ENCODE results near the gene COL18A1.

The COL18A1 gene

GRCh38 chr21:45477176-45478114 is 72.5 kb downstream of the COL18A1 start:
- H3K4me1 ChIP-seq, result no peaks in the 10 kb centered on the region
- no peaks in the 10 kb centered on the region for H3K9me3 ChIP-seq
- DNase-seq (ENCODE audit: low spot score in 2 of 2), result no peak
- H3K27me3 ChIP-seq (ENCODE audit: low read depth), result no peaks in the 10 kb centered on the region
- peaks cover 7% of the 10 kb centered on the region for H3K36me3 ChIP-seq (replicated peaks)
- in situ Hi-C loops (cut with MboI; ENCODE audit: low sequenced_read_pairs), result no loop called here
- no peak overlapping the region for H3K4me3 ChIP-seq

- H3K36me3 ChIP-seq (replicated peaks), result peaks cover 7% of the 10 kb centered on the region
- H3K4me3 ChIP-seq, result no peak overlapping the region
These were observed 73.3 kb downstream of the COL18A1 start for GRCh38 chr21:45478115-45478801.

GRCh38 chr21:45478816-45479669 is 74.1 kb downstream of the COL18A1 start:
- peaks cover 7% of the 10 kb centered on the region for H3K36me3 ChIP-seq (replicated peaks)
- H3K4me3 ChIP-seq, result no peak overlapping the region
- no peaks in the 10 kb centered on the region for H3K9me3 ChIP-seq
- no peak for DNase-seq (ENCODE audit: low spot score in 2 of 2)
- no peaks in the 10 kb centered on the region for H3K4me1 ChIP-seq
- in situ Hi-C loops (cut with MboI; ENCODE audit: low sequenced_read_pairs), result no loop called here
- no peaks in the 10 kb centered on the region for H3K27me3 ChIP-seq (ENCODE audit: low read depth)

More at GRCh38 chr21:45478115-45478801, 73.3 kb downstream of the COL18A1 start:
- Histone ChIP-seq H3K27me3 (ENCODE audit: low read depth) (no peaks in the 10 kb centered on the region), H3K4me1 (no peaks in the 10 kb centered on the region), H3K9me3 (no peaks in the 10 kb centered on the region)
- DNase-seq (ENCODE audit: low spot score in 2 of 2), result peak; percentile 51 to 80
- in situ Hi-C loops (cut with MboI; ENCODE audit: low sequenced_read_pairs), result no loop called here

- Histone ChIP-seq H3K4me3 (no peak overlapping the region), H3K4me1 (no peaks in the 10 kb centered on the region), H3K9me3 (no peaks in the 10 kb centered on the region), H3K36me3 (replicated peaks) (peaks cover 7% of the 10 kb centered on the region), H3K27me3 (ENCODE audit: low read depth) (no peaks in the 10 kb centered on the region)
- DNase-seq (ENCODE audit: low spot score in 2 of 2), result no peak
- in situ Hi-C loops (cut with MboI; ENCODE audit: low sequenced_read_pairs), result no loop called here
These were observed 75.0 kb downstream of the COL18A1 start for GRCh38 chr21:45479691-45480675.

GRCh38 chr21:45480701-45481500 is 75.9 kb downstream of the COL18A1 start:
- no peak for DNase-seq (ENCODE audit: low spot score in 2 of 2)
- in situ Hi-C loops (cut with MboI; ENCODE audit: low sequenced_read_pairs), result no loop called here
- Histone ChIP-seq H3K4me3 (no peak overlapping the region), H3K36me3 (replicated peaks) (peaks cover 7% of the 10 kb centered on the region), H3K27me3 (ENCODE audit: low read depth) (no peaks in the 10 kb centered on the region), H3K4me1 (no peaks in the 10 kb centered on the region), H3K9me3 (no peaks in the 10 kb centered on the region)

GRCh38 chr21:45481566-45481965 is 76.6 kb downstream of the COL18A1 start:
- Histone ChIP-seq H3K4me1 (no peaks in the 10 kb centered on the region), H3K27me3 (ENCODE audit: low read depth) (no peaks in the 10 kb centered on the region), H3K4me3 (no peak overlapping the region), H3K9me3 (no peaks in the 10 kb centered on the region), H3K36me3 (replicated peaks) (peaks cover 7% of the 10 kb centered on the region)
- in situ Hi-C loops (cut with MboI; ENCODE audit: low sequenced_read_pairs), result no loop called here
- DNase-seq (ENCODE audit: low spot score in 2 of 2), result no peak

GRCh38 chr21:45481977-45482898 is 77.3 kb downstream of the COL18A1 start:
- no peak overlapping the region for H3K4me3 ChIP-seq
- no peak for DNase-seq (ENCODE audit: low spot score in 2 of 2)
- H3K27me3 ChIP-seq (ENCODE audit: low read depth), result no peaks in the 10 kb centered on the region
- no peaks in the 10 kb centered on the region for H3K9me3 ChIP-seq
- peaks cover 7% of the 10 kb centered on the region for H3K36me3 ChIP-seq (replicated peaks)
- in situ Hi-C loops (cut with MboI; ENCODE audit: low sequenced_read_pairs), result no loop called here
- no peaks in the 10 kb centered on the region for H3K4me1 ChIP-seq

- peaks cover 7% of the 10 kb centered on the region for H3K36me3 ChIP-seq (replicated peaks)
- H3K27me3 ChIP-seq (ENCODE audit: low read depth), result no peaks in the 10 kb centered on the region
- H3K4me1 ChIP-seq, result no peaks in the 10 kb centered on the region
- in situ Hi-C loops (cut with MboI; ENCODE audit: low sequenced_read_pairs), result no loop called here
- H3K9me3 ChIP-seq, result no peaks in the 10 kb centered on the region
- no peak overlapping the region for H3K4me3 ChIP-seq
- DNase-seq (ENCODE audit: low spot score in 2 of 2), result no peak
These were observed 78.2 kb downstream of the COL18A1 start for GRCh38 chr21:45482899-45483821.

GRCh38 chr21:45484318-45484717 is 79.4 kb downstream of the COL18A1 start:
- in situ Hi-C loops (cut with MboI; ENCODE audit: low sequenced_read_pairs), result no loop called here
- H3K4me1 ChIP-seq, result no peaks in the 10 kb centered on the region
- no peak overlapping the region for H3K4me3 ChIP-seq
- H3K36me3 ChIP-seq (replicated peaks), result peaks cover 1% of the 10 kb centered on the region
- H3K27me3 ChIP-seq (ENCODE audit: low read depth), result no peaks in the 10 kb centered on the region
- no peaks in the 10 kb centered on the region for H3K9me3 ChIP-seq
- DNase-seq (ENCODE audit: low spot score in 2 of 2), result no peak

GRCh38 chr21:45485686-45486442 is 80.9 kb downstream of the COL18A1 start:
- DNase-seq (ENCODE audit: low spot score in 2 of 2), result no peak
- Histone ChIP-seq H3K4me1 (no peaks in the 10 kb centered on the region), H3K9me3 (no peaks in the 10 kb centered on the region), H3K27me3 (ENCODE audit: low read depth) (no peaks in the 10 kb centered on the region), H3K4me3 (no peak overlapping the region), H3K36me3 (replicated peaks) (no peaks in the 10 kb centered on the region)
- in situ Hi-C loops (cut with MboI; ENCODE audit: low sequenced_read_pairs), result no loop called here
